KMS-11 (cell line): Measurements from ENCODE around the gene MYADML2.

Source experiments
- H2AFZ ChIP-seq: fragments of 200-600 bp; sonication (generic); 2 replicates; pipeline ENCODE4 v1.6.1; 2016; ENCODE audit warnings: antibody characterized with exemption, mixed run types, low read depth
- H3K27ac ChIP-seq: fragments of 200-600 bp; sonication (generic); 2 replicates; pipeline ENCODE4 v1.6.1; 2016; ENCODE audit warnings: mild to moderate bottlenecking, mixed run types
- H3K27me3 ChIP-seq: fragments of 200-600 bp; sonication (generic); 2 replicates; pipeline ENCODE4 v1.6.1; 2017; ENCODE audit warnings: mild to moderate bottlenecking, low read depth, mixed run types, moderate library complexity; ENCODE audit not compliant: insufficient read depth
- H3K36me3 ChIP-seq: fragments of 200-600 bp; sonication (generic); 2 replicates; pipeline ENCODE4 v1.6.1; 2017; ENCODE audit warnings: mild to moderate bottlenecking, mixed run types; ENCODE audit not compliant: insufficient read depth
- H3K4me1 ChIP-seq: fragments of 200-600 bp; sonication (generic); 2 replicates; pipeline ENCODE4 v1.6.1; 2016; ENCODE audit warnings: mild to moderate bottlenecking, low read depth, mixed run types; ENCODE audit not compliant: poor library complexity, severe bottlenecking
- H3K4me2 ChIP-seq: fragments of 200-600 bp; sonication (generic); 2 replicates; pipeline ENCODE4 v1.7.0; 2016; ENCODE audit warnings: mild to moderate bottlenecking, mixed run types
- H3K4me3 ChIP-seq: fragments of 200-600 bp; sonication (generic); IDR thresholded peaks from 2 replicates; pipeline ENCODE4 v1.6.1; 2017; ENCODE audit warnings: low read depth, low read length, mixed read lengths; ENCODE audit not compliant: insufficient read depth
- H3K79me2 ChIP-seq: fragments of 200-600 bp; sonication (generic); 2 replicates; pipeline ENCODE4 v1.6.1; 2016; ENCODE audit warnings: low read depth, mixed run types; ENCODE audit not compliant: insufficient read depth
- H3K9ac ChIP-seq: fragments of 200-600 bp; sonication (generic); 2 replicates; pipeline ENCODE4 v1.6.1; 2016; ENCODE audit warnings: mild to moderate bottlenecking, mixed run types
- H4K20me1 ChIP-seq: fragments of 200-600 bp; sonication (generic); 2 replicates; pipeline ENCODE4 v1.6.1; 2016; ENCODE audit warnings: mild to moderate bottlenecking, mixed run types; ENCODE audit not compliant: insufficient read depth
- TF ChIP-seq, protein P1 (sequence below): fragments of 200-600 bp; sonication (generic); conservative IDR thresholded peaks from 2 replicates; pipeline ENCODE4 v1.6.1; 2017; ENCODE audit warnings: low read depth, mild to moderate bottlenecking, antibody characterized with exemption, low read length, moderate library complexity, mixed read lengths

Gene MYADML2

GRCh38 chr17:81917565-81918332, 29.3 kb downstream of the MYADML2 start, which contains the start of gene SIRT7:
Gene SIRT7, minus strand, starts transcription at chr17:81918176. Its CDS starts 45 bp downstream, at chr17:81918131.
- Histone ChIP-seq H3K4me1 (peaks cover 47% of the 10 kb centered on the region), H4K20me1 (0 out of 2 replicates have a peak, but pooled peaks cover 9% of the 10 kb centered on the region), H2AFZ (peak within 1 kb of the TSS; percentile 5; the same call in 1 of the 2 replicates)

DNA sequence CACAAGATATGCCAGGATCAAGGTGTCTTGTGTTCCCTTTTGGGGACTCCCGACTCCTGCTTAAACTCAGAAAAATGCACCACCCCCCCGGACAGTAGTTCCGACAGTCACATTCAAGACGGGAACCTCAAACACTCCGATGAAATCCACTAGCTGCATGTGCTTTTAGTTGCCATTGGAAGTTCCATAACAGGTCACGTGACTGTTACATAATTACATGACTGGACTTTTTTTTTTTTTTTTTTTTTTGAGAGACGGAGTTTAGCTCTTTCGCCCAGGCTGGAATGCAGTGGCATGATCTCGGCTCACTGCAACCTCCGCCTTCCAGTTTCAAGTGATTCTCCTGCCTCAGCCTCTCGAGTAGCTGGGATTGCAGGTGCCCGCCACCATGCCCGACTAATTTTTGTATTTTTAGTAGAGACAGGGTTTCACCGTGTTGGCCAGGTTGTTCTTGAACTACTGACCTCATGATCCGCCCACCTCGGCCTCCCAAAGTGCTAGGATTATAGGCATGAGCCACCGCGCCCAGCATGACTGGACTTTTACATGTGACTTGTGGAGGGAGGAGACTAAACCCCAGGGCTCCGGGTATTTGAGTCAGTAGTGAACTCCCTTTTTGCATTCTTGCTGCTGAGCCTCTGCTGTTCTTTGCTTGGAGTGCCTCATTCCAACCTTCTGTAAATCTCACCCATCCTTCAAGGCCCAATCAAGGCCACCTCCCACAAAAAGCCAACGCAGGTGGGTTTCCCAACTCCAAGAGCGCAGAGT, 30.6 kb downstream of the MYADML2 start:
- Histone ChIP-seq H3K4me3 (no peak overlapping the region), H2AFZ (no peak overlapping the region), H4K20me1 (0 out of 2 replicates have a peak, but pooled peaks cover 8% of the 10 kb centered on the region), H3K9ac (no peak overlapping the region; the same call in 1 of the 2 replicates), H3K36me3 (peaks cover 24% of the 10 kb centered on the region; the same call in 1 of the 2 replicates), H3K27ac (no peak overlapping the region), H3K27me3 (no peaks in the 10 kb centered on the region), H3K4me2 (peak overlapping the region; percentile 72), H3K79me2 (peaks cover 51% of the 10 kb centered on the region), H3K4me1 (peaks cover 38% of the 10 kb centered on the region)
- TF ChIP-seq, protein P1, sequence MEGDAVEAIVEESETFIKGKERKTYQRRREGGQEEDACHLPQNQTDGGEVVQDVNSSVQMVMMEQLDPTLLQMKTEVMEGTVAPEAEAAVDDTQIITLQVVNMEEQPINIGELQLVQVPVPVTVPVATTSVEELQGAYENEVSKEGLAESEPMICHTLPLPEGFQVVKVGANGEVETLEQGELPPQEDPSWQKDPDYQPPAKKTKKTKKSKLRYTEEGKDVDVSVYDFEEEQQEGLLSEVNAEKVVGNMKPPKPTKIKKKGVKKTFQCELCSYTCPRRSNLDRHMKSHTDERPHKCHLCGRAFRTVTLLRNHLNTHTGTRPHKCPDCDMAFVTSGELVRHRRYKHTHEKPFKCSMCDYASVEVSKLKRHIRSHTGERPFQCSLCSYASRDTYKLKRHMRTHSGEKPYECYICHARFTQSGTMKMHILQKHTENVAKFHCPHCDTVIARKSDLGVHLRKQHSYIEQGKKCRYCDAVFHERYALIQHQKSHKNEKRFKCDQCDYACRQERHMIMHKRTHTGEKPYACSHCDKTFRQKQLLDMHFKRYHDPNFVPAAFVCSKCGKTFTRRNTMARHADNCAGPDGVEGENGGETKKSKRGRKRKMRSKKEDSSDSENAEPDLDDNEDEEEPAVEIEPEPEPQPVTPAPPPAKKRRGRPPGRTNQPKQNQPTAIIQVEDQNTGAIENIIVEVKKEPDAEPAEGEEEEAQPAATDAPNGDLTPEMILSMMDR, result no peak

More at GRCh38 chr17:81917565-81918332, 29.3 kb downstream of the MYADML2 start, which contains the start of gene SIRT7:
- no peak within 1 kb of the TSS for H3K4me3 ChIP-seq
- H3K79me2 ChIP-seq, result peaks cover 63% of the 10 kb centered on the region
- H3K36me3 ChIP-seq, result peaks cover 22% of the 10 kb centered on the region; the same call in 1 of the 2 replicates
- peak within 1 kb of the TSS; percentile 72 for H3K9ac ChIP-seq
- TF ChIP-seq, protein P1, result no peak
- peak within 1 kb of the TSS; percentile 72 for H3K4me2 ChIP-seq
- H3K27ac ChIP-seq, result peak within 1 kb of the TSS; percentile 26; the same call in 1 of the 2 replicates
- no peaks in the 10 kb centered on the region for H3K27me3 ChIP-seq

GRCh38 chr17:81915331-81915730, 31.7 kb downstream of the MYADML2 start:
- Histone ChIP-seq H3K27ac (no peak overlapping the region), H3K79me2 (peaks cover 40% of the 10 kb centered on the region), H3K36me3 (peaks cover 24% of the 10 kb centered on the region; the same call in 1 of the 2 replicates), H3K9ac (no peak overlapping the region), H3K4me2 (no peak overlapping the region), H3K4me1 (peaks cover 31% of the 10 kb centered on the region), H3K27me3 (no peaks in the 10 kb centered on the region), H4K20me1 (0 out of 2 replicates have a peak, but pooled peaks cover 5% of the 10 kb centered on the region), H2AFZ (no peak overlapping the region), H3K4me3 (no peak overlapping the region)
- TF ChIP-seq, protein P1, result no peak

GRCh38 chr17:81914103-81914850, 32.8 kb downstream of the MYADML2 start:
- peaks cover 24% of the 10 kb centered on the region; the same call in 1 of the 2 replicates for H3K36me3 ChIP-seq
- TF ChIP-seq, protein P1, result no peak
- H3K79me2 ChIP-seq, result peaks cover 30% of the 10 kb centered on the region
- H3K9ac ChIP-seq, result no peak overlapping the region
- 0 out of 2 replicates have a peak, but pooled peaks cover 5% of the 10 kb centered on the region for H4K20me1 ChIP-seq
- no peak overlapping the region for H2AFZ ChIP-seq
- no peak overlapping the region for H3K4me3 ChIP-seq
- no peak overlapping the region for H3K27ac ChIP-seq
- H3K27me3 ChIP-seq, result no peaks in the 10 kb centered on the region
- no peak overlapping the region for H3K4me2 ChIP-seq
- peaks cover 37% of the 10 kb centered on the region for H3K4me1 ChIP-seq
